Measurements from ENCODE around the gene ERP44.

GRCh38 chr9:99967457-99967856 is 131.3 kb downstream of the ERP44 start:
- TF ChIP-seq EZH2 (IDR thresholded peaks at IDR 0.05; ENCODE audit: insufficient read depth, poor library complexity, severe bottlenecking) (no peak), EZH2phosphoT487 (IDR thresholded peaks at IDR 0.05; ENCODE audit: insufficient read depth, low read depth) (no peak)

Data from GM23248 (cell line).